ENCODE measurements around the gene SPSB2. TPM values are rescaled to one million over a fixed set of nuclear protein-coding genes. Genes with fewer than 3 reads are reported as not detected.
A peak's percentile ranks its signal among the peaks of the same experiment; 100 is the strongest.
"Not testable (repeated sequence)": the region's sequence is repeated elsewhere in the genome, so short reads cannot be mapped to it uniquely, and the experiment has no call there.

SPSB2 gene
- total RNA-seq, 1 donor from 2014 or later = 30.2 TPM

GRCh38 chr12:6902448-6902847 is 29.3 kb upstream of the SPSB2 start:
- Histone ChIP-seq H3K27ac (no peak overlapping the region), H3K9me3 (no peaks in the 10 kb centered on the region), H3K27me3 (no peaks in the 10 kb centered on the region), H3K4me1 (peaks cover 13% of the 10 kb centered on the region), H3K4me3 (no peak overlapping the region), H3K36me3 (no peaks in the 10 kb centered on the region)
- ATAC-seq = no peak
- DNase-seq = no peak
- no peak for TF ChIP-seq CTCF (IDR thresholded peaks at IDR 0.05)
- intact Hi-C loops (cut with DNase I) = no loop called here

DNA sequence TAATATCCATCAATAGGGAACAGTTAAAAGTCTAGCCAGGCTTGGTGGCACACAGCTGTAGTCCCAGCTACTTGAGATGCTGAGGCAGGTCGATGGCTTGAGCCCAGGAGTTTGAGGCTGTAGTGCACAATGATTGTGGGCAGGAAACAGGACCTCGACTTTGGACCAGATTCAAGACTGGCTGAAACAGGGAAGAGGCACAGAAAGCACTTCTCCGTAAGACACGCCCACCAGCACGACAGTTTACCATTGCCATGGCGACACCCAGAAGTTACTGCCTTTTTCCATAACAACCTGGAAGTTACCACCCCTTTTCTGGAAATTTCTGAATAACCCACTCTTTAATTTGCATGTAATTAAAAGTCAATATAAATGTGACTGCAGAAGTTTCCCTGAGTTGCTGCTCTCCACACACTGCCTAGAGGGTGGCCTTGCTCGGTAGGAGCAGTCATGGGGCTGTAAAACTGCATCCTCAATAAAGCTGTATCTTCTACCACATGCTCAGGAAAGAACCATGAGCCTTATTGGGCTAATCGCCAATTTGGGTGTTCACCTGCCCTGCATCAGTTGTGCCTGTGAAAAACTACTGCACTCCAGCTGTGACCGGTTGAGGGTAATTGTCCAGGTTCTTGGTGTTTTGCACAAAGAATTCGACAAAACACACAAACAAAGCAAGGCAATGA is 26.9 kb upstream of the SPSB2 start:
- Histone ChIP-seq H3K4me1 (peaks cover 8% of the 10 kb centered on the region), H3K4me3 (no peak overlapping the region), H3K27me3 (no peaks in the 10 kb centered on the region), H3K27ac (no peak overlapping the region), H3K36me3 (no peaks in the 10 kb centered on the region), H3K9me3 (no peaks in the 10 kb centered on the region)
- no peak for TF ChIP-seq CTCF (IDR thresholded peaks at IDR 0.05)
- intact Hi-C loops (cut with DNase I) = no loop called here
- ATAC-seq (peak; percentile 76), DNase-seq (peak; percentile 80)

DNA sequence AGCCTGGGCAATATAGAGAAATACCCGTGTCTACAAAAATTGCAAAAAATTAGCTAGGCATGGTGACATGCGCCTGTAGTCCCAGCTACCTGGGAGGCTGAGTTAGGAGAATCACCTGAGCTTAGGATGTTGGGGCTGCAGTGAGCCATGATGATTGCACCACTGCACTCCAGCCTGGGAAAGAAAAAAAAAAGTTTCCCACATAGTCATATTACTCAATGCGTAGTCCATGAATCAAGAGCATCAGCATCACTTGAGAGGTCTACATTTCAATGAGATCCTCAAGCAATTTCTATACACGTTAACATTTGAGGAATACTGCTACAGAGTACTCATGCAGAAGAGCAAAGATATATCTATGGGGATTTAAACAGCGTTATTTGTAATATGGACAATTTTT is 26.3 kb upstream of the SPSB2 start:
- H3K27ac ChIP-seq = no peak overlapping the region
- H3K36me3 ChIP-seq = no peaks in the 10 kb centered on the region
- no peak for ATAC-seq
- TF ChIP-seq CTCF (IDR thresholded peaks at IDR 0.05) = no peak
- H3K4me1 ChIP-seq = peaks cover 8% of the 10 kb centered on the region
- H3K27me3 ChIP-seq = no peaks in the 10 kb centered on the region
- no peak for DNase-seq
- no peaks in the 10 kb centered on the region for H3K9me3 ChIP-seq
- no peak overlapping the region for H3K4me3 ChIP-seq
- intact Hi-C loops (cut with DNase I) = no loop called here

DNA sequence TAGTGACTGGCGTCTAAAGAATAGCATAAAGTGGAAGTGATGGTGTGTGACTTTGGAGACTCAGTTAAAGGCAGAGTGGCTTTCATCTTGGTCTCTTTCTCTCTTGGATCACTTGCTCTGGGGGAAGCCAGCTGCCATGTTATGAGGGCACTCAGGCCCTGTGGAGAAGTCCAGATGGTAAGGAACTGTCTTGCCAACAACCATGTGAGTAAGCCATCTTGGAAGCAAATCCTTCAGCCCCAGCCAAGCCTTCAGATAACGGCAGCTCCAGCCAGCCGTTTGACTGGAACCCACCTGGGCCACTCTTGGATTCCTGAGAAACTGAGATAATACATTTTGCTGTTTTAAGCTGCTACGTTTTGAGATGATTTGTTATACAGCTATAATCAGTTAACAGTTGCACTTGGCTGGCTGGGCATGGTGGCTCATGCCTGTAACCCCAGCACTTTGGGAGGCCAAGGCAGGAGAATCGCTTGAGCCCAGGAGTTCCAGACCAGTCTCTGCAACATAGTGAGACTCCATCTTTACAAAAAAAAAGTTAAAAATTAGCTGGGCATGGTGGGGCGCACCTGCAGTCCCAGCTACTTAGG is 23.8 kb upstream of the SPSB2 start:
- no peak overlapping the region for H3K27ac ChIP-seq
- H3K9me3 ChIP-seq = no peaks in the 10 kb centered on the region
- peaks cover 8% of the 10 kb centered on the region for H3K4me1 ChIP-seq
- H3K27me3 ChIP-seq = no peaks in the 10 kb centered on the region
- DNase-seq (no peak), ATAC-seq (no peak)
- no peak overlapping the region for H3K4me3 ChIP-seq
- intact Hi-C loops (cut with DNase I) = no loop called here
- no peaks in the 10 kb centered on the region for H3K36me3 ChIP-seq
- no peak for TF ChIP-seq CTCF (IDR thresholded peaks at IDR 0.05)

DNA sequence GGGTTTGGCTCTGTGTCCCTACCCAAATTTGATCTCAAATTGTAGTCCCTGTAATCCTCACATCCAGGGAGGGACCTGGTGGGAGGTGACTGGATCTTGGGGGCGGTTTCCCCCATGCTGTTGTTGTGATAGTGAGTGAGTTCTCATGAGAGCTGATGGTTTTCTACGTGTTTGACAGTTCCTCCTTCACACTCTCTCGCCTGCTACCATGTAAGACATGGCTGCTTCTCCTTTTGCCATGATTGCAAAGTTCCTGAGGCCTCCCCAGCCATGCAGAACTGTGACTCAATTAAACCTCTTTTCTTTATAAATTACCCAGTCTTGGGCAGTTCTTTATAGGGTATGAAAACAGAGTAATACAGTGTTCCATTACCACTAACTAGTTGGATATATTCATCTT is 21.2 kb upstream of the SPSB2 start:
- TF ChIP-seq CTCF (IDR thresholded peaks at IDR 0.05) = no peak
- no peaks in the 10 kb centered on the region for H3K27me3 ChIP-seq

GRCh38 chr12:6892683-6893082 is 19.6 kb upstream of the SPSB2 start:
- H3K27ac ChIP-seq; ATAC-seq; H3K9me3 ChIP-seq; DNase-seq; H3K4me3 ChIP-seq; H3K27me3 ChIP-seq; H3K36me3 ChIP-seq; H3K4me1 ChIP-seq; intact Hi-C loops (cut with DNase I): not testable (repeated sequence)

More for the DNA sequence above, 21.2 kb upstream of the SPSB2 start:
- DNase-seq = no peak
- no peaks in the 10 kb centered on the region for H3K9me3 ChIP-seq
- no peak overlapping the region for H3K4me3 ChIP-seq
- no peak for ATAC-seq
- intact Hi-C loops (cut with DNase I) = no loop called here
- no peak overlapping the region for H3K27ac ChIP-seq
- H3K4me1 ChIP-seq = peaks cover 7% of the 10 kb centered on the region
- H3K36me3 ChIP-seq = no peaks in the 10 kb centered on the region
